Neural progenitor cell (in vitro differentiated cells): ENCODE results near the gene CHRNA4. TPM values are rescaled to one million over a fixed set of nuclear protein-coding genes. Genes with fewer than 3 reads are reported as not detected.

Experiments used
- DNase-seq: peaks from one replicate; pipeline ENCODE4 v3.0.0-alpha.2; 2016; ENCODE audit warnings: low spot score
- H2AFZ ChIP-seq: fragments of 200-600 bp; sonication (generic); replicated peaks from 2 replicates; pipeline ENCODE4 v1.6.1; 2016; ENCODE audit warnings: antibody characterized with exemption
- H3F3A ChIP-seq: fragments of 200-600 bp; sonication (generic); 2 replicates; pipeline ENCODE4 v1.6.1; 2016; ENCODE audit warnings: antibody characterized with exemption, low read depth
- H3K27ac ChIP-seq: fragments of 200-600 bp; sonication (generic); 2 replicates; pipeline ENCODE4 v1.5.1; 2016; ENCODE audit warnings: mild to moderate bottlenecking
- H3K27me3 ChIP-seq: fragments of 200-600 bp; sonication (generic); 2 replicates; pipeline ENCODE4 v1.6.1; 2016; ENCODE audit warnings: mild to moderate bottlenecking, moderate library complexity
- H3K36me3 ChIP-seq: fragments of 200-600 bp; sonication (generic); 2 replicates; pipeline ENCODE4 v1.5.1; 2016
- H3K4me1 ChIP-seq: fragments of 200-600 bp; sonication (generic); 2 replicates; pipeline ENCODE4 v1.6.1; 2016; ENCODE audit warnings: mixed run types
- H3K4me2 ChIP-seq: fragments of 200-600 bp; sonication (generic); 2 replicates; pipeline ENCODE4 v1.6.1; 2016
- H3K4me3 ChIP-seq: fragments of 200-600 bp; sonication (generic); 2 replicates; pipeline ENCODE4 v1.5.1; 2016
- H3K79me2 ChIP-seq: fragments of 200-600 bp; sonication (generic); 2 replicates; pipeline ENCODE4 v1.6.1; 2016; ENCODE audit warnings: low read depth
- H3K9ac ChIP-seq: fragments of 200-600 bp; sonication (generic); 2 replicates; pipeline ENCODE4 v1.6.1; 2016
- H3K9me3 ChIP-seq: fragments of 200-600 bp; sonication (generic); 2 replicates; pipeline ENCODE4 v1.5.1; 2016; ENCODE audit warnings: low read depth
- H4K20me1 ChIP-seq: fragments of 200-600 bp; sonication (generic); 2 replicates; pipeline ENCODE4 v1.6.1; 2016; ENCODE audit warnings: low read depth
- H3K27ac Mint-ChIP-seq: 3 replicates; pipeline ENCODE4 v1.8.0; 2021; ENCODE audit warnings: mixed read lengths
- H3K27me3 Mint-ChIP-seq: 2 replicates; pipeline ENCODE4 v1.8.0; 2022; ENCODE audit warnings: low read depth, mild to moderate bottlenecking, inconsistent platforms, moderate library complexity, mixed read lengths; ENCODE audit not compliant: insufficient read depth
- H3K36me3 Mint-ChIP-seq: 3 replicates; pipeline ENCODE4 v1.8.0; 2021; ENCODE audit warnings: mixed read lengths
- H3K4me1 Mint-ChIP-seq: 3 replicates; pipeline ENCODE4 v1.8.0; 2021; ENCODE audit warnings: mixed read lengths
- H3K4me3 Mint-ChIP-seq: 3 replicates; pipeline ENCODE4 v1.8.0; 2021; ENCODE audit warnings: mild to moderate bottlenecking, moderate library complexity, mixed read lengths
- H3K9me3 Mint-ChIP-seq: 3 replicates; pipeline ENCODE4 v1.8.0; 2020; ENCODE audit warnings: mixed read lengths
- CTCF ChIP-seq: fragments of 200-600 bp; sonication (generic); IDR thresholded peaks from 2 replicates; pipeline ENCODE4 v1.5.1; 2017; ENCODE audit warnings: antibody characterized with exemption, mild to moderate bottlenecking
- EZH2 ChIP-seq: fragments of 200-600 bp; sonication (generic); IDR thresholded peaks from 2 replicates; pipeline ENCODE4 v1.6.1; 2017; ENCODE audit warnings: antibody characterized with exemption, mild to moderate bottlenecking, moderate library complexity
- EZH2phosphoT487 ChIP-seq: fragments of 200-600 bp; sonication (generic); IDR thresholded peaks from 2 replicates; pipeline ENCODE4 v1.6.1; 2017; ENCODE audit warnings: antibody characterized with exemption
- total RNA-seq: library from RNA; depleted of rRNA; stranded (reverse); fragments of >200 nt; gene quantifications from 2 replicates; pipeline ENCODE4 v1.2.3, GENCODE V29; 2015; ENCODE audit warnings: low replicate concordance

The CHRNA4 gene
- total RNA-seq, 1 donor from 2014 or later = not detected

GRCh38 chr20:63357921-63358905, 2.9 kb downstream of the CHRNA4 start:
- TF ChIP-seq EZH2 = no peak
- no peak for TF ChIP-seq CTCF
- no peak for TF ChIP-seq EZH2phosphoT487

GRCh38 chr20:63356931-63357879, 3.9 kb downstream of the CHRNA4 start:
- H3K27me3 ChIP-seq = peaks cover 37% of the 10 kb centered on the region
- no peak for DNase-seq
- TF ChIP-seq EZH2 (no peak), CTCF (no peak), EZH2phosphoT487 (no peak)
- no peak overlapping the region for H3K4me2 ChIP-seq
- H3K9me3 Mint-ChIP-seq = no peaks in the 10 kb centered on the region
- peaks cover 21% of the 10 kb centered on the region for H3K4me1 ChIP-seq
- H3K27ac Mint-ChIP-seq = no peak overlapping the region
- no peak overlapping the region for H3K9ac ChIP-seq
- H3K36me3 ChIP-seq = no peaks in the 10 kb centered on the region
- peaks cover 5% of the 10 kb centered on the region for H3F3A ChIP-seq
- H3K9me3 ChIP-seq = no peaks in the 10 kb centered on the region
- no peak overlapping the region for H3K4me3 ChIP-seq
- peaks cover 14% of the 10 kb centered on the region for H3K27me3 Mint-ChIP-seq
- peaks cover 13% of the 10 kb centered on the region for H4K20me1 ChIP-seq
- H3K79me2 ChIP-seq = no peaks in the 10 kb centered on the region
- no peak overlapping the region for H2AFZ ChIP-seq
- no peak overlapping the region for H3K27ac ChIP-seq
- H3K4me3 Mint-ChIP-seq = no peak overlapping the region
- no peaks in the 10 kb centered on the region for H3K36me3 Mint-ChIP-seq
- H3K4me1 Mint-ChIP-seq = peaks cover 9% of the 10 kb centered on the region

More at GRCh38 chr20:63357921-63358905, 2.9 kb downstream of the CHRNA4 start:
- H3K36me3 ChIP-seq = no peaks in the 10 kb centered on the region
- H3K9ac ChIP-seq = no peak overlapping the region
- peaks cover 13% of the 10 kb centered on the region for H3K27me3 Mint-ChIP-seq
- no peaks in the 10 kb centered on the region for H3K9me3 Mint-ChIP-seq
- H3K27ac Mint-ChIP-seq = no peak overlapping the region
- peaks cover 2% of the 10 kb centered on the region for H3K36me3 Mint-ChIP-seq
- H4K20me1 ChIP-seq = peaks cover 16% of the 10 kb centered on the region
- H3K4me3 ChIP-seq = no peak overlapping the region
- no peak overlapping the region for H3K4me2 ChIP-seq
- H3K4me1 ChIP-seq = peaks cover 24% of the 10 kb centered on the region
- no peak overlapping the region for H2AFZ ChIP-seq
- H3K79me2 ChIP-seq = no peaks in the 10 kb centered on the region
- peaks cover 15% of the 10 kb centered on the region for H3K4me1 Mint-ChIP-seq
- no peak overlapping the region for H3K27ac ChIP-seq
- DNase-seq = no peak
- no peak overlapping the region for H3K4me3 Mint-ChIP-seq
- no peaks in the 10 kb centered on the region for H3K9me3 ChIP-seq
- H3K27me3 ChIP-seq = peaks cover 47% of the 10 kb centered on the region
- peaks cover 8% of the 10 kb centered on the region for H3F3A ChIP-seq

GRCh38 chr20:63356511-63356910, 4.6 kb downstream of the CHRNA4 start:
- Histone ChIP-seq H3K27me3 (peaks cover 30% of the 10 kb centered on the region), H3K27ac (no peak overlapping the region), H3K4me2 (no peak overlapping the region), H2AFZ (no peak overlapping the region), H3K4me3 (no peak overlapping the region), H3K9ac (no peak overlapping the region), H4K20me1 (peaks cover 13% of the 10 kb centered on the region), H3K9me3 (no peaks in the 10 kb centered on the region), H3K4me1 (peaks cover 17% of the 10 kb centered on the region), H3K79me2 (no peaks in the 10 kb centered on the region), H3K36me3 (no peaks in the 10 kb centered on the region), H3F3A (peaks cover 10% of the 10 kb centered on the region)
- no peak for DNase-seq
- no peaks in the 10 kb centered on the region for H3K9me3 Mint-ChIP-seq
- no peaks in the 10 kb centered on the region for H3K36me3 Mint-ChIP-seq
- H3K4me1 Mint-ChIP-seq = peaks cover 9% of the 10 kb centered on the region
- H3K4me3 Mint-ChIP-seq = no peak overlapping the region
- H3K27ac Mint-ChIP-seq = no peak overlapping the region
- TF ChIP-seq EZH2 (no peak), EZH2phosphoT487 (no peak), CTCF (no peak)
- peaks cover 14% of the 10 kb centered on the region for H3K27me3 Mint-ChIP-seq
